Kasumi-1 (cell line): Measurements from ENCODE around the gene CACNA2D1.
"Not testable (repeated sequence)": the region's sequence is repeated elsewhere in the genome, so short reads cannot be mapped to it uniquely, and the experiment has no call there.

Experiments
- DNase-seq, 2 experiments: peaks; one replicate each; lab custom pipeline; 2025; lab: John Stamatoyannopoulos, UW

The CACNA2D1 gene

DNA sequence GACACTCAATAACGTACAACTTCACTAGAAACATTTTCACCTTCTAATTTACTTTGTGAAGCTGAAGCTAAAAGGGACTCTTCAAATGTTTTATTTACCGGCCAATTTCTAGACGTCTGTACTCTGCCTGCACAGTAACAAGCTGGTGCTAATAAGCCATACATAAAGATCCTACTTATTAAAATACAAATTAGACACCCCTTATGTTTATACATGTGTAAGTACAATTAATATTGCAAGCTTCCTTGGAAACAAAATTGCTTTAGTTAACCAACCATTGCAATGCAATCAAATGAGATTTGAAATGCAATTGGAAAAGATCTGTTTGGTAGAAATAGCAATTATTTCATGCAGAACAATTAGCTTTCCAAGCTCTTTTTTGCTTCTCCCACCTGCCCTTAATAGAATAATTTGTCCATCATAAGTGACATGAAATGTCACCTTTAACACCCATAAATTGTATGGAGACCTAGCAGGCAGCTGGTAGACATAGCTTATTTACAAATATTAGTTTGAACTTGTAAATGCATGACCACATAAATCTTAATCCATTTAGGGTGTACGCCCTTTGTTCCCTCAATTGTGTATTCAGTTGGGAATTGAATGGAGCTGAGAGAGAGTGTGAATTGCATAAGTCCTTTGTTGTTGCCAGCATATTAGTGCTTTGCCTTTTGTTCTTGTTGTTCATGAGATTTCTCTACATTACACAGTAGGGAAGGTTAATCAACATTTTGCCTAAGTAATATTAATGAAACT, 277.1 kb downstream of the CACNA2D1 start:
- no peak for DNase-seq

DNA sequence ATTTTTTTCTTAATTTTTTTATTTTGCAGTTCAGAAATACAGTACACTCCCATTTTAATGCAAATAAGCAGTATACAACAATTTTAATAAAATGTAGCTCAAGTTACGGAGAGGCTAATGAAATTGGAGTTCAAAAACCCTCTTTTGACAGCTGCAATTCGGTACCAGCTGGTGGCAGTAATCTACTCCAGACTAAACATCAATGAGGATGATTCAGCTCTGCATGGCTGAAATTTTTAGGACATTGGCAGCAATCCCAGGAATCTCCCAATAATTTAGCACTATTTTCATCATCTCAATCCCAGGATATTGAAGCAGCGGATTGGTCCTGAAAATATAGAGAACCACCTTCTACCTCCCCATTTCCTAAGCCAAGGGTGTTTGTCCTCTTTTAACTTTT, 278.8 kb downstream of the CACNA2D1 start:
- DNase-seq: peak; percentile 7 to 20

DNA sequence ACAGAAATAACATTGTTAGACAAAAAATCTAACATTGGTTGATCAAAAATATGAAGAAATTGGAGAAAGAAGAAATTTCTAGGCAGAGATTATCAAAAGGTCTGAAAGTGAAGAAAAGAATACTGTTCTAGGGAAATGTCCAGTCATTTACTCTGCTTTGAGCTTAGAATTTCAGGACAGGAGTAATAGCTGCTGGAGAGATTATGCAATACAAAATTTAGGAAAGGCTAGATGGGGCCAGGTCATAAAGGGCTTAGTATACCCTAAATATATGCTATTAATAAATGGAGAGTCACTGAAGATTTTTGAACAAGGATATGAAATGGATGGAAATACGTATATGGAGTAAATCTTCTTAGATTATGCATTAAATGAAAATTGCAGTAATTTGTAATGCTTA, 279.2 kb downstream of the CACNA2D1 start:
- DNase-seq: no peak

DNA sequence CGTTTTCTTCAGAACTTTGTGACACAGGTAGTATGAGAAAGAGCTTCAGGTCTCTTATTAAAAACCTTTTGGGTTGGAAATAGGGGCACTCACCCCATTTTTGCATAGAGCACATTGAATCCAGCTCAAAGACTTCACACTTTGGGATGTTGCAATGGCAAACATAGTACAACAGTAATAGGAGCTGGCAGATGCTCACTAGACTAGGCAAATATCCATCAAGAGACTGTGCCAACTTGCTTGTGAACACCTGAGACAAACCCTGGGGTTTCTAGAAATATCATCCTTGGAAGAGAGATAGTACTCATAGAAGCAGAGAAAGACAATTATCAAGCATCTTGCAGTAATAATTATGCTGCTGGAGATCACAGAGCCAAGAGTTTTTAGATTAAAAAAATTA, 280.0 kb downstream of the CACNA2D1 start:
- no peak for DNase-seq

DNA sequence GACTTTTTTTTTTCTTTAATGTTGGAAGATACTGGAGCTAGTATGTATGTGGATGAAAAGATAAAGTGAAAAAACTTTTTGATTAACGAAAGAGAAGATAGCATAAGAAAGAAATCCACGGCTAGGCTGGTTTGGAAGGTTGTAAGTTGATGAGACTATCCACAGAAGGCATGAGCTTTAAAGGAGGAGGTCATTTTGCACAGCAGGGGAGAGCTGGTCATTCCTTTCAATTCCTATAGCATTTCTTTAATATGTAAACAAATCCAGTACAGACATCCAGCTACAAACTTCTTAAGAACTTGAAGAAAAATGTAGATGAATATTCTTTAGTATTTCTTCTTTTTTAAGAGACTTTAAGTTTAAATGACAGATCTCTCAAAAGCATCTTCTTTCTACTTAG, 281.3 kb downstream of the CACNA2D1 start:
- no peak for DNase-seq

DNA sequence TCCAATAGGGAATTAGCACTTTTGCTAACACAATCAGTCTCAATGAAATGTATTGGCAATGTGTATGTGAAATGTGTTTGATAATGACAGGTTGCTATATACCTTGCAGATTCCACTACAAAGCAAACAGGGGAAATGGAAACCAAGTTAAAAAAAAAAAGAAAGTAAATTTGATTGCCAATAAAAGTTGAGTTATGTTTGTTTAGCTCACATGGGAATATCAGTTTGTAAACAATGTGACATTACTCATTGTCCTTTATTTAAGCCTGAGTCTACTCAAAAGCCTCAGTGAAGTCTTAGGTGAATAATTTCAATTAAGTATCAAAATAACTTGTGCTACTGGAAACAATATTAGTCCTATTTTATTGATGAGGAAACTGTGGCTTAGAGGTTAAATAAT, 285.2 kb downstream of the CACNA2D1 start:
- DNase-seq: no peak

DNA sequence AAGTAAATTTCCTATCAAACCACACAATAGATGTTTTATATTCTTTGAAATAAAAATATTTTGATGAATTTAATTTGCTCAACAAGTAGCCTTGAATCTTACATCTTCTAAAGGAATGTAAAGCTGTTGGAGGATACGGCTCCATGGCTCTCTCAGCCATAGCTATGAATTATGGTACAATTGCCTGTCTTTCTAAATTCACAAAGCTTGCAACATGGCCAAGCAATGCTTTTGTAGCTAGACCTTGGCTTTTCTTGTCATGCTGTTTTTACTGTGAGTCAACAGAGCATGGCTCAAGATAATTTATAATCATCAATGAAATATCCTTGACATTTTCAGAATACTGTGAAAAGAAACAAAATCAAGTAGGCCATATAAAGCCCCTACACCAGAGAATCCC, 286.7 kb downstream of the CACNA2D1 start:
- DNase-seq: no peak

DNA sequence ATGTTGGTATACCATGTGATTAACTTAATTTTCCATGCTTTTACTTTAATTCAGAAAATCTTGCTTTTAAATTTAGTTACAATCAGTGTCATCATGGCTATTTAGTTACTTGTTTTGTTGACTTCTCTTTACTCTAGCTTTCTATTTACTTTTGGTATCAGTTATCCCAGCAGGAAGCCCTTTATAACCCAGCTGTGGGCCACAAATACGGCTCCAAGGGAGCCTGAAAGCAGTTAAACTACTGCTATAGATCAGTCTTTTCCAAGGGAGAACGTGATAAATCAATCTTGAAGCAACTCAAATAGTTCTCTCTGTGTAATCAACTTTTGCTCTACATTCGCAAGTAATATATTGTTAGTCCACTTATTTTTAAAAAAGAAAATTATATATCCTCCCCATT, 287.4 kb downstream of the CACNA2D1 start:
- DNase-seq: no peak

DNA sequence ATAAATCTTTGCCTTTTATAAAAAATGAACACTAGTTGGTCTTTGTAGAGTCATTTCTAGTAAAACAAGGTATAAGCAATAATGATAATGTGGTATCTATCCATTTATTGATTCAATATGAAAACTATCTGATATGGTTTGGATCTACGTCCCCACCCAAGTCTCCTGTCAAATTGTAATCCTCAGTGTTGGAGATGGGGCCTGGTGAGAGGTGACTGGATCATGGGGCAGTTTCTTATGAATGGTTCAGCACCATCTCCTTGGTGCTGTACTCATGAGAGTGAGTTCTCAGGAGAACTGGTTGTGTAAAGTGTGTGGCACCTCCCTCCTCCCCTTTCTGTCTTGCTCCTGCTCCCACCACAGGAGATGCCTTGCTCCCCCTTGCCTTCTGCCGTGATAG, 288.8 kb downstream of the CACNA2D1 start:
- no peak for DNase-seq

DNA sequence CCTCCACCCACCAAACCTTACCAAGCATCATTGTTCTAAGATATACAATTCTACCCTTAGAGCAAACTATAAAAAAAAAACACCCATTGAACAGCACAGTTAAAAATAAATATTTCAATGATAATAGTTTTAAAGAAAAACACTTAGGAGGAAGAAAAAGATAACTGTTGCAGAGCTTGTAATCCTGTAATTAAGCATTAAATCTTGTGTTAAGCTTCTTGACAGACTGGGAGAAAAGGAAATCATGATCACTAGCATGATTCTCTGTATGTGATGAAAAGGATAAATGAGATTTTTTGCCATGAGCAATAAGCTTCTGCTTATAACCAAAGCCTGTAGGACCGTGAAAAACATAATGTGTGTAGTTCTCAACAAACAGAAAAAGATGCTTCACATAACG, 289.8 kb downstream of the CACNA2D1 start:
- no peak for DNase-seq

DNA sequence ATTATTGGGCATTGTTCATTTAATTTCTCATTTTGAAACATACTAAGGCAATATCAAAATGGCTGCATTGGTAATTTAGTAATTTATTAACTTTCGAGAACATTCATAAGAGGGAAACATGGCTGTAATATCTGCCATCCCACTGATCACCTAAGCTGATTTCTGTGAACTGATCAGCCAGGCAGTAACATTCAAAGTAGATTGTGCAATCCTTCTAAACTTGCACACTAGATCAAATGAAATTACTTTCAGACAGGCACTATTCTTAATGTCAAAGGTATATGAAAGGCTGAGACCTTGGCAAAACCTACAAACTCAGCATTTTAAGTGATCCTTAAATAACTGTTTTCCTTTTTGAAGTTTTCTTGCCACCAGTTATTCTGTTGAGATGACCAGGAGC, 290.7 kb downstream of the CACNA2D1 start:
- no peak for DNase-seq

DNA sequence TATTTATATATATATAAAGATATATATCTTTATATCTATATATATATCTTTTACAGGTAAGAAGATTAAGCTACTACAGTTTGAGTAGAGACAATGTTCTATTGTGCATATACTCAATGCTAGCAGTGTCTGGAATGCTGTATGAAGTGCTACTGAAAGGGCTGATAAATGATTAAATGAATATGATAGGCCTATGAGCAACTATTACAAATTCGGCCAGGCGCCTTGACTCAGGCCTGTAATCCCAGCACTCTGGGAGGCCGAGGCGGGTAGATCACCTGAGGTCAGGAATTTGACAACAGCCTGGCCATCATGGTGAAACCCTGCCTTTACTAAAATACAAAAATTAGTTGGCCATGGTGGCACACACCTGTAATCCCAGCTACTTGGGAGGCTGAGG, 297.1 kb downstream of the CACNA2D1 start:
- DNase-seq: no peak

DNA sequence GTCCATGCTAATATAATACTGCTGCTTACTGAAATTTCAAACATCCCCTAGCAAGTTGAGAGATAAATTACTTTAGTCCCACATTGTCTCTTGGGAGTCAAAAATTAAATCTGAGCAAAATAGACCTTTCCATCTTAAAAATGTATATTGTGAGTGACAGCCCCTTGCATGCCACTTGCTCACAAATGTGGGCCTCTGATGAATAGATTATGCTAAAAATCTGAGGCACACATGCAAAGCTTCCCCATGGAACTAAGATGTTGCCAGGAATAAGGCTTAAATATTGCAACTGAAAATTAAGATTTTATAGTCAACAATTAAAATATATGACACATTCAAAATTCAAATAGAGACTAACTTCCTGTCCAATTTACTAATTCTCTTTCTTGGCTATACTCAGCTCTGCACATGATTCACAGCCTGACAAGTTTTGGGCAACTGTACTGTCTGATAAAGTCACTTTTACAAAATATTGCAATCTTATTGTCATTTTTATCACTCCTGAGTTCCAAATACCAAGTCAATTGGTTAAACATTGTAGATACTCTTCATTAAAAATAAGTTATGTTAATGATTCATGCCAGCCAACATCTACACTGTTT, 301.2 kb downstream of the CACNA2D1 start:
- no peak for DNase-seq

DNA sequence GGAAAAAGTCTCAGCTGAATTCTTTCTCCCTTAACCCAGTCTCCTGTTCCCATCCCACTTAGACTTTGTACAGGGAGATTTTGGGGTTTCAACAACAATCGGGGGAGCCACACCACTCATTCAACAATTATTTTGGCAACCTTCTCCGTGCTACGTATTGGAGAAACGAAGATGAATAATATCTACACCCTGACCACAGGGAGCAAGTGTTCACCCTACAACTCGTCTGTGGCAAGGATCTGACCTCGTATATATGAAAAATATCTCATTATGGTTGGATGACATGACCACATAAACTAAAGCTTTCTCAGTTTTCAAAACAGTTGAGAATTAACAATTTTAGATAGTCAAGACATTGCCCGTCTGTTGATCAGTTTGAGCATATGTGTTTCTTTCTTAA, 302.1 kb downstream of the CACNA2D1 start:
- DNase-seq: no peak

DNA sequence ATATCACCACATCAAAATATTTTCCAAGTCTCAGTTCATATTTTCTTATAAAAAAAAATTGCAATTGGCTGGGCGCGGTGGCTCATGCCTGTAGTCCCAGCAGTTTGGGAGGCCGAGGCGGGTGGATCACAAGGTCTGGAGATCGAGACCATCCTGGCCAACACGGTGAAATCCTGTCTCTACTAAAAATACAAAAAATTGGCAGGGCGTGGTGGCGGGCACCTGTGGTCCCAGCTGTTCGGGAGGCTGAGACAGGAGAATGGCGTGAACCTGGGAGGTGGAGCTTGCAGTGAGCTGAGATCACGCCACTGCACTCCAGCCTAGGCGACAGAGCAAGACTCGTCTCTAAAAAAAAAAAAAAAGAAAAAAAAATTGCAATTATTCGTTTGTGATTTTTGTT, 303.0 kb downstream of the CACNA2D1 start:
- not testable (repeated sequence) for DNase-seq

DNA sequence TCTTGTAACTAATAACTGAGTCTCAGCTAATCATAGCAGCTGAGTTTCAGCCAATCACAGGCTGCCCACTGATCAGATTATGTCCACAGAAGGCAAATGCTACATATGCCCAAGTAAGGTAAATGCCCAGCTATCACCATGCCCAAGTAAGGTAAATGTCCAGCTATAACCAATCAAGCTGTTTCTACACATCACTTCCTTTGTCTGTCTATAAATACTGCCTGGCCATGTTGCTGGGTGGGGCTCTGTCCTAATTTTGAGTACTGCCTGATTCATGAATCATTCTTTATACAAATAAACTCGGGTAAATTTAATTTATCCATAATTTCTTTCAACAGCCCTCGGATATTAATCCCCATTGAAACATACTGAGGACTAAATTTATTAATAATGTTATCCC, 312.4 kb downstream of the CACNA2D1 start:
- no peak for DNase-seq

DNA sequence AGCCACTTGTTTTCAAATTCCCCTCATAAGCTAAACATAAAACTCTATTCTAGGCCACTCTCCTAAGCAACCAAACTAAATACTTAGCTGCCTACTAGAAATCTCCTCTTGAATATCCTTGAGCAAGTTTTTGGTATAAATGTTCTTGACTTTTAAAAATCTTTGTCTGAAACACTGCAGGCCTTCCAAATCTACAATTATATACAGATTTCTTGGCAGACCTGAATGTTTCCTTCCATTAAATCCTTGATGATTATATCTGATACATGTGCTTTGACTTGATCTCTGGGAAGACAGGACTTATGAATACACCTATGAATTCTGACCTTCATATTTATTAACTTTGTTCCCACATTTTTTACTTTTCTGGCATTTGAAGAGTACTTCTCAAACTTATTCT, 314.5 kb downstream of the CACNA2D1 start:
- DNase-seq: no peak

DNA sequence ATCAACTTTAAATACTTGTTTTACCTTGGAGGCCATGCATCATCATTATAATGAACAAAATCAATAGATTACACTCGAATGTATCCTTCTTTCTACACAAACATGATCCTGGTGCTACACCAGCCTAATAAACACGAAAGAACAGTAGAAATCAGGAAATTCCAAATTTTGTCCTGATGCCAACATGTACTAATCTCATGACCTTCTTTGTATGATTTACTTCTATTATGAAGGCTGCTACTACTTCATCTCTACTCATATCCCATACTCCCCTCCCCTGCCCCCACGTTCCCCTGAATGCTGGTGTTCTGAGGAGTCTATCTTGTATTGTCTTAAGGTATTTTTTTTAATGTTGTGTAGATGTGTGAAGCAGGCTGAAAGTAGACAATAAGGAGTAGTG, 315.0 kb downstream of the CACNA2D1 start:
- no peak for DNase-seq

DNA sequence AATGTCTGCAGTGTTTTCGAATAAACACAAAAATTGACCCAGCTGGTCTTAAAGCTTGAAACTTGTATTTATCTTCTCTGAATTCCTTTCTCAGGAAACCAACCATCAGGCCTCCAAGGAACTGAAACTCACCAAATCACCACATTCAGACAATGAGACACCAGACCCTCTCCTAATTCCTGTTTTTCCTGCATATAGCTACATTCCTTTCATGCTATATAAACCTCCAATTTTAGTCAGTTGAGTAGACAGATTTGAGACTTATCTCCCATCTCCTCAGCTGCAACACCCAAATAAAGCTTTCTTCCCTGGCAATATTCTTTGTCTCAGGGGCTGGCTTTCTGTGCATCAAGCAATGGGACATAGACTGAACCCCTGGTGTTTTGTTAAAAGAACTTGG, 317.0 kb downstream of the CACNA2D1 start:
- no peak for DNase-seq

DNA sequence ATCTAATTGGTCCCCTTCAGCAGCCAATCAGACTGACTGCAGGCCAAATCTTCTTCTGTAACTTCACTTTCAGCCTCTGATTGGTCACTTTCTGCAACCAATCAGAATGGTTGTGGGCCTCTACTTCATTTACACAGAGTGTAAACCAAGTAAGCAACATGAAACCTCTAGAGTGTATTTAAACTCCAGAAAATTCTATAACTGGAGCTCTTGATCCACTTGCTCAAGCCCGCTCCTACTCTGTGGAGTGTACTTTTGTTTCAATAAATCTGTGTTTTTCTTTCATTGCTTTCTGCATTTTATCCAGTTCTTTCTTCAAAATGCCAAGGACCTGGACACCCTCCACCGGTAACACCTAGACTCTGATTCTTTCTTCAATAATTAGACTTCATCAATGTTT, 319.1 kb downstream of the CACNA2D1 start:
- DNase-seq: no peak

DNA sequence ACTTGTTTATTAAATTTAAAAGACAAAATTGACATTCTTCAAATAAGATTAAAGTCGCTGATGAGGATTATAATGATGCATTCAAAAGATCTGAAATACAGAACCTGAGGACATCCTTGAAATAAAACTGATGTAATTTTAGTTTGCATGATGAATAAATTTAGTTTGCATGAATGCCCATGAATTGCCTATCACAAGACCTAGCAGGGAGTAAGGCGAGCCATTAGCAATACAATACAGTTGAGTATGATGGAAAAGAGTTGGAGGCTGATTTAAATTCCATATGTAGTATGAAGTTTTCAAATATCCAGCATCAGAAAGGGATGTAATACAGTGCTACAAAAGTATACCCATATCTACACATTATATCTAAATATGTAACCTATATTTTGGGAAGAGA, 321.3 kb downstream of the CACNA2D1 start:
- DNase-seq: no peak

DNA sequence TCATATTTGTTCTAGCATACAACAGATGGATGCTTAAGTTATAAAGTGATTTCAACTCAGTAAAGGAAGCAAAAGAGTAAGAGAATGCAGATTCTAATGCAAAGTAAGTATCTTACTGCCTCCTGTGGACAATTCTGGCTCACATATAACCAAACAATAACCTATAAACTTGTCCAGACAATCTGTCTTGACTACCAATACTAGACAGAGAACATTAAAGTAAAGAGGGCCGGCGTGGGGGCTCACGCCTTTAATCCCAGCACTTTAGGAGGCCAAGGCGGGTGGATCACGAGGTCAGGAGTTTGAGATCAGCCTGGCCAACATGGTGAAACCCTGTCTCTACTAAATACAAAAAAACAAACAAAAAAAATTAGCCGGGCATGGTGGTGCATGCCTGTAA, 329.3 kb downstream of the CACNA2D1 start:
- no peak for DNase-seq

DNA sequence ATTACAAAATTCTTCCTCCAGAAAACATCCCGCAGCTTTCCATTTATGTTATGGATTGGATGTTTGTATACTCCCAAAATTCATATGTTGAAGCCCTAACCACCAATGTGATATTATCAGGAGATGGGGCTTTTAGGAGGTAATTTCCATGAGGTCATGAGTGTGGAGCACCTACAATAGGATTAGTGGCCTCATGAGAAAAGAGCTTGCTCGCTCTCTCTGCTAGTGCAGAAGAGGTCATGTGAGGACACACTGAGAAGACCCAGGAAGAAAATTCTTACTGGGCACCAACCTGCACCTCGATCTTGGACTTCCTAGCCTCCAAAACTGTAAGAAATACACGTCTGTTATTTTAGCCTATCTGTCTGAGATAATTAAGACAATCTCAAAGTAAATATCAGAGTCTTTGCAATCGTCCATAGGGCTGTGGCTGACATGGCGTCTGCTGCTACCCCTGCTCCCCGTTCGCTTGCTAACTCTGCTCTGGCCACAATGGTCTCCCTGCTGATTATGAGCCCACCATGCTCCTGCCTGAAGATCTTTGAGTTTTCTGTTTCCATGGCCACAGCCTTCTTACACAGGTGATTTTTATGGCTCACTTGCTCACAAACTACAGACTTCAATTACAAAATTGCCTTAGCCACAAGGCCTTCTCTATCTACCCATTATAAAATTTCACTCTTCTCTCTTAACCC, 333.3 kb downstream of the CACNA2D1 start:
- DNase-seq: no peak

DNA sequence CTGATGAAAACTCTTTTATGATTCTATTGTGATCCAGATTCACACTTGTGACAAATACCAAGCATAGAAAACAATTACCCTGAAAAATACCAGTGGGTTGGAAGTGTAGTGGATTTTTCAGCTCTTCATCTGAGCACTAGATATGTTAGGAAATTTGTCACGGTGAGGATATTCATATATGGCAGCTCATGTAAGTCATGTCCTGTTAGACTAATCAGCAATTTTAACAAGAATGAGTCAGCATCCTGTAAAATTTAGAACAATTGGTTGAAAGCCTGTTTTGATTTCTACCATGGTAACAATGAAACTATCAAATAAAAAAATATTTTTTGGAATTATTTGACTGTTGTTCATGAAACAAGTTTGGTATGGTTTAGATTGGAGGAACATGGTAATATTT, 334.3 kb downstream of the CACNA2D1 start:
- no peak for DNase-seq
